Measurements from ENCODE around the gene CDC20B. TPM values are rescaled to one million over a fixed set of nuclear protein-coding genes. Genes with fewer than 3 reads are reported as not detected.
"Not testable (repeated sequence)": the region's sequence is repeated elsewhere in the genome, so short reads cannot be mapped to it uniquely, and the experiment has no call there.

The CDC20B gene
- total and polyA plus RNA-seq, 2 experiments from 2014 or later, result 0.39 to 0.45 TPM

- Histone ChIP-seq H3K36me3 (no peaks in the 10 kb centered on the region), H3K27me3 (no peaks in the 10 kb centered on the region), H3K27ac (no peak overlapping the region), H3K4me1 (ENCODE audit: low read depth) (no peaks in the 10 kb centered on the region), H3K4me3 (no peak overlapping the region), H3K9me3 (ENCODE audit: low read depth) (no peaks in the 10 kb centered on the region)
- DNase-seq (ENCODE audit: low read depth in 1 of 2, low spot score in 1 of 2), result no peak
- no peak for TF ChIP-seq CTCF (IDR thresholded peaks at IDR 0.05; ENCODE audit: low read depth, low read length)
These were observed 71.3 kb downstream of the CDC20B start for GRCh38 chr5:55101556-55102276.

- not testable (repeated sequence) for H3K4me1 ChIP-seq (ENCODE audit: low read depth); DNase-seq (ENCODE audit: low read depth in 1 of 2, low spot score in 1 of 2); H3K9me3 ChIP-seq (ENCODE audit: low read depth); H3K27me3 ChIP-seq; H3K4me3 ChIP-seq; H3K36me3 ChIP-seq; H3K27ac ChIP-seq
These were observed 71.8 kb downstream of the CDC20B start for GRCh38 chr5:55101148-55101547.

GRCh38 chr5:55096861-55097260 is 76.1 kb downstream of the CDC20B start:
- no peak overlapping the region for H3K27ac ChIP-seq
- no peak for DNase-seq (ENCODE audit: low read depth in 1 of 2, low spot score in 1 of 2)
- no peaks in the 10 kb centered on the region for H3K27me3 ChIP-seq
- no peak for TF ChIP-seq CTCF (IDR thresholded peaks at IDR 0.05; ENCODE audit: low read depth, low read length)
- H3K4me3 ChIP-seq, result no peak overlapping the region
- no peaks in the 10 kb centered on the region for H3K36me3 ChIP-seq
- H3K4me1 ChIP-seq (ENCODE audit: low read depth), result no peaks in the 10 kb centered on the region
- no peaks in the 10 kb centered on the region for H3K9me3 ChIP-seq (ENCODE audit: low read depth)

- no peak for DNase-seq (ENCODE audit: low read depth in 1 of 2, low spot score in 1 of 2)
- Histone ChIP-seq H3K27ac (no peak overlapping the region), H3K36me3 (no peaks in the 10 kb centered on the region), H3K4me3 (no peak overlapping the region), H3K4me1 (ENCODE audit: low read depth) (no peaks in the 10 kb centered on the region), H3K9me3 (ENCODE audit: low read depth) (no peaks in the 10 kb centered on the region), H3K27me3 (no peaks in the 10 kb centered on the region)
- no peak for TF ChIP-seq CTCF (IDR thresholded peaks at IDR 0.05; ENCODE audit: low read depth, low read length)
These were observed 76.8 kb downstream of the CDC20B start for GRCh38 chr5:55096182-55096581.

GRCh38 chr5:55091011-55091410 is 82.0 kb downstream of the CDC20B start:
- not testable (repeated sequence) for H3K36me3 ChIP-seq; H3K4me1 ChIP-seq (ENCODE audit: low read depth); DNase-seq (ENCODE audit: low read depth in 1 of 2, low spot score in 1 of 2); H3K4me3 ChIP-seq; H3K27me3 ChIP-seq; H3K9me3 ChIP-seq (ENCODE audit: low read depth); H3K27ac ChIP-seq

GRCh38 chr5:55089301-55089700 is 83.7 kb downstream of the CDC20B start:
- H3K4me3 ChIP-seq; H3K27me3 ChIP-seq; H3K36me3 ChIP-seq; H3K9me3 ChIP-seq (ENCODE audit: low read depth); H3K4me1 ChIP-seq (ENCODE audit: low read depth); DNase-seq (ENCODE audit: low read depth in 1 of 2, low spot score in 1 of 2); H3K27ac ChIP-seq: not testable (repeated sequence)

- DNase-seq (ENCODE audit: low read depth in 1 of 2, low spot score in 1 of 2), result no peak
These were observed 91.4 kb downstream of the CDC20B start for GRCh38 chr5:55081541-55081940.

More at GRCh38 chr5:55081541-55081940, 91.4 kb downstream of the CDC20B start:
- Histone ChIP-seq H3K9me3 (ENCODE audit: low read depth) (no peaks in the 10 kb centered on the region), H3K36me3 (no peaks in the 10 kb centered on the region), H3K27me3 (no peaks in the 10 kb centered on the region), H3K27ac (no peak overlapping the region), H3K4me1 (ENCODE audit: low read depth) (no peaks in the 10 kb centered on the region), H3K4me3 (no peak overlapping the region)
- no peak for TF ChIP-seq CTCF (IDR thresholded peaks at IDR 0.05; ENCODE audit: low read depth, low read length)

Measured in cardiac muscle cell (in vitro differentiated cells and primary cell).